AML-193 (cell line): Measurements from ENCODE around the gene MAP1LC3B2.
A peak's percentile ranks its signal among the peaks of the same experiment; 100 is the strongest.

Experiments used
- DNase-seq, 2 experiments: peaks; one replicate each; lab custom pipeline; 2025; lab: John Stamatoyannopoulos, UW

Gene MAP1LC3B2

DNA sequence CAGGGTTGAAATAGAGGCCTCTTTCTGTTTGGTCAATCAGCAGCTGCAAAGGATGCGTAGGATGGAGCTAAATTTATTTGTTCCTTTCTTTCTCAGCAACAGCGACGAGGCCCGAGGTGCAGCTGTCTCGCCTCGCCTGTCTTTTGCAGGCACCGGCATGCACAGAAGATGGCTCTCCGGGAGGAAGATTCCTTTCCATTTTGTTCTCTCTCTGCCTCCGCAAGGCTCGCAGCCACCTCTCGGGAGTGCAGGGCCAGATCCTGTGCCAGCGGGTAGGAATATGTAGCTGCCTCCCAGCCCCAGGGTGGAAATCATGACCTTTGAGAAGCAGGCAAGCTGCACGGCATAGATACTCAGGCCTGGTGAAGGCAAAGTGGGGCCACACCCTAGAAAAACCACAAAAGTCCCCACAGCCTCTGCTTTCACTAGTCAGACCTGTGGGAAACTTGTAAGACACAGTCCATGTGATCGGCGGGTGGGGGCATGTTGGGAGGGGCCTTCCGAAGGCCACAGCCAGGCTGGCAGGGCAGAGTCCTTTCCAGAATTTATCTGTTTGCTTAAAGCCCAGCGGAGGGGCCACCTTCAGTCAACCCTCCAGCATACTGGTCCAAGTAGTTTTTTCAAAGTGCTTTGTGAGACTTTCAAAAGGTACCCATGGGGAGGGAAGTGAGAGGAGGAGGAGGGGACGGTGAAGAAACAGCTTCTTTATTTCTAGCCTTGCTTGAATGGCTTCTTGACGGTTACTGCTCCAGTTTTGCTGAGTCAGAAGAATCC is at the start of gene MAP1LC3B2:
Gene MAP1LC3B2 (plus strand): TSS at position 220 of the 774 bp plus-strand sequence. CDS start 16,562 bp downstream, outside the sequence.
- peak; percentile 97 to 98 for DNase-seq

GRCh38 chr12:116513944-116514343 is 45.2 kb upstream of the MAP1LC3B2 start:
- no peak for DNase-seq

GRCh38 chr12:116515684-116516083 is 43.5 kb upstream of the MAP1LC3B2 start:
- DNase-seq, result no peak

DNA sequence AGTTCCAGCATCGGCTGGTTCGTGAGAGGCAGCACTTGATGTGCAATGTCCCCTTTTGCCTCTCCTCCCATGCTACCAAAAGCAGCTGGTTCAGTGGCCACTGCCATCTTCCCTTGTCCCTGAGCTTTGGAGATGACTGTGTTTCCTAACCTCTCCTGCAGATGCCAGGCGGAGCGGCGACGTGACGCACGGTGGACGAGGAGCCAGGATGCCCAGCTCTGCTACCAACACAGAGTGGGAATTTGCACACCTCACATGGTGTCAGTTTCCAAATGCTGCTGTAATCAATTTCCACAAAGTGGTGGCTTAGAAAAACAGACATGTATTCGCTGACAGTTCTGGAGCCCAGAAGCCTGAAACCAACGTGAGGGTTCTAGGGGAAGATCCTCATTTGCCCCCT is 42.5 kb upstream of the MAP1LC3B2 start:
- no peak for DNase-seq

- no peak for DNase-seq
These were observed 41.6 kb upstream of the MAP1LC3B2 start for GRCh38 chr12:116517431-116518045.

GRCh38 chr12:116520225-116520760 is 38.9 kb upstream of the MAP1LC3B2 start:
- no peak for DNase-seq

GRCh38 chr12:116520801-116521471 is 38.2 kb upstream of the MAP1LC3B2 start:
- no peak for DNase-seq

DNA sequence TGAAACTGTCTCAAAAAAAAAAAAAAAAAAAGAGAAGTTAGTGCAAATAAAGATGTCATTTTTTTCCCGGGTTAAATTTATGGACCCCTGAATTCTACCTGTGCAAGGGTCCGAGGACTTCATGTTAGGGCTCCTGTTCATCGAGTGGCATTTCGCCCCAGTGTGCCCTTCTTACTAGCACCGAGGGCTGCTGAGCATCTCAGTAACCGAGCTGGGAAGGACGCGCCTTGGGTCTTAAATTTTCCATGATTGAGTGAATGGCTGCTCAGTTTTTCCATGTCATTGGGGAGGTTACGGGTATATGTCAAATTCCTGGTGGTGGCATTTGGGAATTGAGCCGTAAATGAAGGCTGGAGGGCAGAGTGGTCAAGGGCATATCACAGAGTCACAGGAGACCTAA is 34.9 kb upstream of the MAP1LC3B2 start:
- no peak for DNase-seq

GRCh38 chr12:116524964-116525379 is 34.2 kb upstream of the MAP1LC3B2 start:
- DNase-seq, result no peak

GRCh38 chr12:116525418-116526001 is 33.7 kb upstream of the MAP1LC3B2 start:
- no peak for DNase-seq

- no peak for DNase-seq
These were observed 31.1 kb upstream of the MAP1LC3B2 start for GRCh38 chr12:116528065-116528464.

DNA sequence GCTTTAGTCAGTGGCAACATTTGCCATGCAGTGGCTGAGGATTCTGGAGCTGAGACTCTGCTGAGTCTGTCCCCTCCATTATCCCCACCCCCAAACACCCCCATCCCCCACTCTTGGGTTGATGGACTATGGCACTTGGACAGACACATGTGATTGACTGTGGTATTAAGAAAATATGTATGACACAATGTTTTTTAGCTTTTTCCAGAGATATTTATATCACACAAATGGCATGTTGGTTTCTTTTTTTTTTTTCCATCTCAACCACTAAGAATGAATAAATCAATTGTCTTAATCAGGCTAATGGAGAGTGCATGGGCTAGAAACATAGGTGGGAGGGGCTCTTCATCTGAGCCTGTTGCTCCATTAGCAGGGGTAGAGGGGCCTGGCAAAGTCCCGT is 30.7 kb upstream of the MAP1LC3B2 start:
- no peak for DNase-seq

GRCh38 chr12:116529048-116529447 is 30.1 kb upstream of the MAP1LC3B2 start:
- DNase-seq, result no peak

- no peak for DNase-seq
These were observed 29.5 kb upstream of the MAP1LC3B2 start for GRCh38 chr12:116529686-116530085.

GRCh38 chr12:116532428-116532827 is 26.8 kb upstream of the MAP1LC3B2 start:
- no peak for DNase-seq

DNA sequence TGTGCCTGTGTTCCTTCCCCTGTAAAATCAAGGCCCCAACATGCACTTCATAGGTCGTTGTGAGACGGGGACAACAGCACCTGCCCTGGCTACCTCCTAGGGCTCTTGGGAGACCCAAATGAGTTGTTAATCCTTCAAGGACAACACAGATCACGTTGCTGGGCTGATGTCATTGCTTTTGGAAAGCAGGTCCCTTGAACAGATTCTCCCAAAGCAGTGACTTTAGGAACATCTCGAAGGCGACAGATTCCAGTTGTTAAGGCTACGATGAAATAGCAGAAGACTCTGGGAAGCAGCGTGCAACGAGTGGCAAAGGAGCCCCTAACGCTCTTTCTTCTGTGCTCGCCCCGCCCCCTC is 26.2 kb upstream of the MAP1LC3B2 start:
- peak in 1 of 2 experiments; percentile 56 for DNase-seq

DNA sequence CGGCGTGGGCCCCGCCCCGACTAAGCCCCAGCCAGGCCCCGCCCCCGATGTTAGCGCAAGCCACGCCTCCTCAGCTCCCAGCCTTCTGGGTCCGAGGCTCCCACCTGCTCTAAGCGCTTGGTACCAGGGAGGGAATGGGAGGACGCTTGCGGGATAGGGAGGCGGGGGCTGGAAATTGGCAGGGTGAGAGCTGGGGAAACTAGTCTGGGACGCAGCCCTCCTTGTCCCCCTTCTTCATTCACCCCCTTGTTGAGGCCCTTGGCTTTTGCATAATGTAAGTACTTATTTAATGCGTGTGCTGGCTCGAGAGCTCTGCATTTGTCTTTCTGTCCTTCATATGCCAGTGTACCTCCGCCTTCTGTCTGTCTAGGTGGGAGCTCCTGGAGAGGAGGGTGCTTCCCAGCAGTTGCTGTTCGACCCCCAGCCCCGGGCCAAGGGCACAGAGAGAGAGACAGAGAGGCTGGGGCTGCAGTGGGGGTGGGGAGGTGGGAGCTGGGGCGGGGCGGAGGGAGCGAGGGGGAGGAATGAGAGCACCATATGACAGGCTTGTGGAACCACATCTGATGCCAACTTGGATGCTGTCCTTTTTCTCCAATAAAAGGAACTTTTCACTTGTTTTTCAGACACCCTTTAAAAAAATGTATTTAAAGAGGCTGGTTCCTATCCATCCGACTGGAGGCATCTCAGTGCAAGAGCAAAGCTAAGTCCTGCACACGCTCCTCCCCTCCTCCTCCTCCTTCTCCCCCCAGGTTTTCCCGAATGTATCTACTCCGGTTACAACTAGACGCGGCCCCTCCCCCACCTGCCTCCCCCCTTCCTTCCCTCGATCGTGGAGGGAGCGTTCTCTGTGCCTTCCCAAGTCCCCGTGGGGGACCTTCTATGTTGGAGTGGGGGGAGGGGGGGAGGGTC is 25.6 kb upstream of the MAP1LC3B2 start:
- DNase-seq, result peak; percentile 56 to 65

DNA sequence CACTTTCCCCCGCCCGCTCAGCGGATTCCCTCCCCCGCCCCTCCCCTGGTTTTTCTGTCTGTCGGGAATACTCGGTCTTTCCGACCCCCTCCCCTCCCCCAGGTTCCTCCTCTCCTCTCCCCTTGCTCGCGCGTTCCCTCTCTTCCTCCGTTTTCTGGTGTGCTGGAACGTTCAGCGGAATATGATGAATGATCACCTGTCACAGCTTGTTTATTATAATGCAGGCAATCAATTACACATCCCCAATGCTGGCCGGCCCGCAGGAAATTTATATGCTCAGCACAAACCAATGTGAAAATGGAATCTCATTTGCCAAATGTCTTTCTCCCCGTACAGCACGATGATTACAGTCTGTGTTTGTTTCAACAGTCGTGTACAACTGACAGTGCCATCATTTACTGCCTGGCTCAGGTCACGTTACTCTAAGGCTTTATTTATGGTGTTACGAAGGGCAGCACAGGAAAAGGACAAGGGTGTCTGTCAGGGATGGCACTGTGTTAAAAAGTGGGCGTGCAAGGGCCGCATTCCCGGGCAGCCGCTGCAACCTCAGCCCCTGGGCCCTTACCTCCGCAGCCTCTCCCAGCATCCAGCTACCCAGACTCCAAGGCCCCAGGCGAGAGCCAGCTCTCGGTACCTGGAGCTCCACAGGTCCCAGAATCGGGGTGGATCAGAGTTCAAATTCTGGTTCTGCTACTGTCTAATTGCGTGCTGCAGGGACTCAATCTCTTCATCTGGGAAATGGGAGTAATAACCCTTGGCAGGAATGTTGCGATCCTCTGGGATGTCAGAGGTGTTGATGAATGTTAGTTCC is 24.7 kb upstream of the MAP1LC3B2 start:
- DNase-seq, result no peak

GRCh38 chr12:116535241-116535640 is 23.9 kb upstream of the MAP1LC3B2 start:
- DNase-seq, result no peak

GRCh38 chr12:116537101-116537904 is 21.9 kb upstream of the MAP1LC3B2 start:
- DNase-seq, result no peak
